Epithelial cell of proximal tubule (primary cell): ENCODE data around the gene TACC2. TPM values are rescaled to one million over a fixed set of nuclear protein-coding genes. Genes with fewer than 3 reads are reported as not detected.

Experiments used
- DNase-seq: peaks from one replicate; pipeline ENCODE4 v3.0.0-alpha.2; 2011; ENCODE audit warnings: low read depth
- H3K4me3 ChIP-seq: 2 replicates; pipeline ENCODE4 v1.5.1; 2011; ENCODE audit warnings: low read depth, mild to moderate bottlenecking, low read length
- CTCF ChIP-seq: conservative IDR thresholded peaks from 2 replicates; pipeline ENCODE4 v1.5.1; 2012; ENCODE audit warnings: low read depth, mild to moderate bottlenecking, low read length
- total RNA-seq: library from RNA; depleted of rRNA; stranded (reverse); fragments of >200 nt; gene quantifications from 2 replicates; pipeline ENCODE4 v1.2.3, GENCODE V29; 2015

TACC2 gene
- total RNA-seq, 1 donor from 2014 or later = 23.9 TPM

- no peak for TF ChIP-seq CTCF
- no peak overlapping the region for H3K4me3 ChIP-seq
- no peak for DNase-seq
These were observed 285.1 kb downstream of the TACC2 start for GRCh38 chr10:122273966-122274545.

GRCh38 chr10:122276611-122277208, 287.7 kb downstream of the TACC2 start:
- no peak overlapping the region for H3K4me3 ChIP-seq
- DNase-seq = no peak
- no peak for TF ChIP-seq CTCF

GRCh38 chr10:122277526-122278136, 288.7 kb downstream of the TACC2 start:
- DNase-seq = no peak
- no peak for TF ChIP-seq CTCF

GRCh38 chr10:122279725-122280141, 290.8 kb downstream of the TACC2 start:
- peak; percentile 97 for TF ChIP-seq CTCF
- DNase-seq = no peak
- H3K4me3 ChIP-seq = no peak overlapping the region

More at GRCh38 chr10:122277526-122278136, 288.7 kb downstream of the TACC2 start:
- no peak overlapping the region for H3K4me3 ChIP-seq

- no peak for TF ChIP-seq CTCF
- no peak for DNase-seq
- no peak overlapping the region for H3K4me3 ChIP-seq
These were observed 291.2 kb downstream of the TACC2 start for GRCh38 chr10:122280156-122280555.

GRCh38 chr10:122281018-122281626, 292.2 kb downstream of the TACC2 start:
- no peak overlapping the region for H3K4me3 ChIP-seq
- no peak for DNase-seq
- no peak for TF ChIP-seq CTCF
